ENCODE results near the gene GPRIN1.
A peak's percentile ranks its signal among the peaks of the same experiment; 100 is the strongest.

Gene GPRIN1

GRCh38 chr5:176609724-176610434, at the start of gene GPRIN1:
TSS of gene GPRIN1 (minus strand) at chr5:176610156. CDS start at chr5:176599834, 10,322 bp downstream.
- peak; percentile 42 to 44 for DNase-seq (ENCODE audit: low read depth in 1 of 2, low spot score in 1 of 2)

- no peak for DNase-seq (ENCODE audit: low read depth in 1 of 2, low spot score in 1 of 2)
Measured at GRCh38 chr5:176659512-176659839, 49.5 kb upstream of the GPRIN1 start.

GRCh38 chr5:176658817-176659511, 49.0 kb upstream of the GPRIN1 start:
- DNase-seq (ENCODE audit: low read depth in 1 of 2, low spot score in 1 of 2), result no peak

GRCh38 chr5:176658007-176658599, 48.1 kb upstream of the GPRIN1 start:
- DNase-seq (ENCODE audit: low read depth in 1 of 2, low spot score in 1 of 2), result peak; percentile 51 to 61

GRCh38 chr5:176656467-176656990, 46.6 kb upstream of the GPRIN1 start:
- no peak for DNase-seq (ENCODE audit: low read depth in 1 of 2, low spot score in 1 of 2)

- DNase-seq (ENCODE audit: low read depth in 1 of 2, low spot score in 1 of 2), result no peak
Measured at GRCh38 chr5:176654856-176655255, 44.9 kb upstream of the GPRIN1 start.

GRCh38 chr5:176653401-176654385, 43.7 kb upstream of the GPRIN1 start:
- peak; percentile 68 to 78 for DNase-seq (ENCODE audit: low read depth in 1 of 2, low spot score in 1 of 2)

GRCh38 chr5:176652136-176652535, 42.2 kb upstream of the GPRIN1 start:
- no peak for DNase-seq (ENCODE audit: low read depth in 1 of 2, low spot score in 1 of 2)

GRCh38 chr5:176651472-176651980, 41.6 kb upstream of the GPRIN1 start:
- no peak for DNase-seq (ENCODE audit: low read depth in 1 of 2, low spot score in 1 of 2)

- no peak for DNase-seq (ENCODE audit: low read depth in 1 of 2, low spot score in 1 of 2)
Measured at GRCh38 chr5:176650354-176650884, 40.5 kb upstream of the GPRIN1 start.

- DNase-seq (ENCODE audit: low read depth in 1 of 2, low spot score in 1 of 2), result no peak
Measured at GRCh38 chr5:176648474-176649194, 38.7 kb upstream of the GPRIN1 start.

- no peak for DNase-seq (ENCODE audit: low read depth in 1 of 2, low spot score in 1 of 2)
Measured at GRCh38 chr5:176647843-176648473, 38.0 kb upstream of the GPRIN1 start.

- peak; percentile 95 to 98 for DNase-seq (ENCODE audit: low read depth in 1 of 2, low spot score in 1 of 2)
Measured at GRCh38 chr5:176647030-176647842, 37.3 kb upstream of the GPRIN1 start, which contains the start of gene TSPAN17. TSS of gene TSPAN17 (plus strand) at chr5:176647484. CDS start at chr5:176647616, 132 bp downstream.

GRCh38 chr5:176646707-176647029, 36.7 kb upstream of the GPRIN1 start:
- DNase-seq (ENCODE audit: low read depth in 1 of 2, low spot score in 1 of 2), result no peak

- no peak for DNase-seq (ENCODE audit: low read depth in 1 of 2, low spot score in 1 of 2)
Measured at GRCh38 chr5:176646049-176646706, 36.2 kb upstream of the GPRIN1 start.

- no peak for DNase-seq (ENCODE audit: low read depth in 1 of 2, low spot score in 1 of 2)
Measured at GRCh38 chr5:176644878-176645670, 35.1 kb upstream of the GPRIN1 start.

GRCh38 chr5:176644294-176644693, 34.3 kb upstream of the GPRIN1 start:
- no peak for DNase-seq (ENCODE audit: low read depth in 1 of 2, low spot score in 1 of 2)

Data from activated CD4-positive, alpha-beta T cell treated with anti-CD3 and anti-CD28 coated beads, Interleukin-2, amount 50 U/mL, for 24 hours (primary cell).